ENCODE results near the gene GRAMD4. TPM values are rescaled to one million over a fixed set of nuclear protein-coding genes. Genes with fewer than 3 reads are reported as not detected.

GRAMD4 gene
- total and polyA plus RNA-seq, 12 donors: 29.3 to 143 (median 63.9) TPM

GRCh38 chr22:46573781-46574437 lies 46.3 kb upstream of the GRAMD4 start:
- Histone ChIP-seq H3K4me1 (peaks cover 20 to 52% (median 43%) of the 10 kb centered on the region in 9 donors), H3K27me3 (no peaks in the 10 kb centered on the region), H3K36me3 (no peaks in the 10 kb centered on the region), H3K27ac (peak overlapping the region in 4 of 10 donors; percentile 6 to 86 (median 26)), H3K9me3 (peaks cover 0 to 22% (median 6%) of the 10 kb centered on the region in 11 donors), H3K4me3 (no peak overlapping the region)
- 83 to 86% methylated on average over 18 of the region's 18 CpGs for WGBS, 2 donors
- TF ChIP-seq CTCF (IDR thresholded peaks at IDR 0.05): no peak
- DNase-seq: no peak
- intact Hi-C loops (cut with DNase I): loop anchor here in 2 of 10 donors (5.0 to 10.0 kb wide), 2 partner anchors 78 to 81 kb away; no protein-coding TSS in a partner anchor
- ATAC-seq: no peak

GRCh38 chr22:46574438-46574992 lies 45.7 kb upstream of the GRAMD4 start:
- Histone ChIP-seq H3K27me3 (no peaks in the 10 kb centered on the region), H3K36me3 (no peaks in the 10 kb centered on the region), H3K4me3 (no peak overlapping the region), H3K9me3 (peaks cover 0 to 22% (median 6%) of the 10 kb centered on the region in 11 donors), H3K4me1 (peaks cover 20 to 58% (median 49%) of the 10 kb centered on the region in 9 donors), H3K27ac (peak overlapping the region in 8 of 10 donors; percentile 76 to 89 (median 86))
- no peak for ATAC-seq
- DNase-seq: no peak
- WGBS, 2 donors: 87 to 90% methylated on average over 15 of the region's 15 CpGs
- intact Hi-C loops (cut with DNase I): loop anchor here in 2 of 10 donors (5.0 to 10.0 kb wide), 2 partner anchors 78 to 80 kb away; no protein-coding TSS in a partner anchor
- no peak for TF ChIP-seq CTCF (IDR thresholded peaks at IDR 0.05)

- Histone ChIP-seq H3K4me1 (peaks cover 24 to 65% (median 57%) of the 10 kb centered on the region in 9 donors), H3K9me3 (peaks cover 0 to 22% (median 6%) of the 10 kb centered on the region in 11 donors), H3K27me3 (no peaks in the 10 kb centered on the region), H3K4me3 (peak overlapping the region in 7 of 10 donors; percentile 47 to 62 (median 58)), H3K36me3 (no peaks in the 10 kb centered on the region), H3K27ac (peak overlapping the region; percentile 63 to 89 (median 82))
- ATAC-seq: peak in 7 of 8 donors; percentile 19 to 65 (median 60)
- TF ChIP-seq CTCF (IDR thresholded peaks at IDR 0.05): no peak
- WGBS, 2 donors: 32 to 37% methylated on average over 19 of the region's 19 CpGs
- peak; percentile 53 to 74 for DNase-seq
- intact Hi-C loops (cut with DNase I): loop anchor here in 6 of 10 donors (5.0 to 10.0 kb wide), 8 partner anchors 47 to 162 kb away; partner anchors contain the start of genes CERK (in 4 of the 6) and GRAMD4 (in 3 of the 6)
Measured at GRCh38 chr22:46574993-46575910, 44.9 kb upstream of the GRAMD4 start.
